ENCODE results near the gene FOXI1.
"Not testable (repeated sequence)": the region's sequence is repeated elsewhere in the genome, so short reads cannot be mapped to it uniquely, and the experiment has no call there.

The FOXI1 gene

GRCh38 chr5:170080786-170081445 is 24.8 kb upstream of the FOXI1 start:
- Mint-ChIP-seq H3K27me3 (ENCODE audit: low read depth) (peaks cover 26% of the 10 kb centered on the region), H3K9me3 (no peaks in the 10 kb centered on the region), H3K36me3 (ENCODE audit: low read depth) (no peaks in the 10 kb centered on the region), H3K4me1 (peaks cover 3% of the 10 kb centered on the region), H3K4me3 (no peak overlapping the region), H3K27ac (no peak overlapping the region)
- no peak for TF ChIP-seq CTCF (IDR thresholded peaks at IDR 0.05; ENCODE audit: unreplicated experiment in 3 of 3)

- no peak overlapping the region for H3K4me3 Mint-ChIP-seq
- no peak overlapping the region for H3K27ac Mint-ChIP-seq
- TF ChIP-seq CTCF (IDR thresholded peaks at IDR 0.05; ENCODE audit: unreplicated experiment in 3 of 3) = no peak
- peaks cover 31% of the 10 kb centered on the region for H3K27me3 Mint-ChIP-seq (ENCODE audit: low read depth)
- no peaks in the 10 kb centered on the region for H3K4me1 Mint-ChIP-seq
- no peaks in the 10 kb centered on the region for H3K36me3 Mint-ChIP-seq (ENCODE audit: low read depth)
- no peaks in the 10 kb centered on the region for H3K9me3 Mint-ChIP-seq
These were observed 24.1 kb upstream of the FOXI1 start for GRCh38 chr5:170081616-170082015.

- Mint-ChIP-seq H3K27me3 (ENCODE audit: low read depth) (peaks cover 28% of the 10 kb centered on the region), H3K9me3 (no peaks in the 10 kb centered on the region), H3K36me3 (ENCODE audit: low read depth) (no peaks in the 10 kb centered on the region), H3K27ac (no peak overlapping the region), H3K4me1 (no peaks in the 10 kb centered on the region), H3K4me3 (no peak overlapping the region)
- no peak for TF ChIP-seq CTCF (IDR thresholded peaks at IDR 0.05; ENCODE audit: unreplicated experiment in 3 of 3)
These were observed 23.0 kb upstream of the FOXI1 start for GRCh38 chr5:170082701-170083100.

- H3K27me3 Mint-ChIP-seq (ENCODE audit: low read depth) = peaks cover 30% of the 10 kb centered on the region
- no peaks in the 10 kb centered on the region for H3K4me1 Mint-ChIP-seq
- no peaks in the 10 kb centered on the region for H3K36me3 Mint-ChIP-seq (ENCODE audit: low read depth)
- H3K4me3 Mint-ChIP-seq = no peak overlapping the region
- no peak overlapping the region for H3K27ac Mint-ChIP-seq
- H3K9me3 Mint-ChIP-seq = no peaks in the 10 kb centered on the region
- no peak for TF ChIP-seq CTCF (IDR thresholded peaks at IDR 0.05; ENCODE audit: unreplicated experiment in 3 of 3)
These were observed 18.4 kb upstream of the FOXI1 start for GRCh38 chr5:170087168-170087817.

- Mint-ChIP-seq H3K9me3 (peaks cover 4% of the 10 kb centered on the region), H3K4me1 (peaks cover under 1% of the 10 kb centered on the region), H3K27me3 (ENCODE audit: low read depth) (peaks cover 18% of the 10 kb centered on the region), H3K27ac (no peak overlapping the region), H3K36me3 (ENCODE audit: low read depth) (no peaks in the 10 kb centered on the region), H3K4me3 (no peak overlapping the region)
- no peak for TF ChIP-seq CTCF (IDR thresholded peaks at IDR 0.05; ENCODE audit: unreplicated experiment in 3 of 3)
These were observed 13.1 kb upstream of the FOXI1 start for GRCh38 chr5:170092455-170093101.

- not testable (repeated sequence) for H3K4me1 Mint-ChIP-seq, H3K9me3 Mint-ChIP-seq
- H3K27me3 Mint-ChIP-seq (ENCODE audit: low read depth) = peaks cover 12% of the 10 kb centered on the region
These were observed 11.4 kb upstream of the FOXI1 start for GRCh38 chr5:170094329-170094728.

More at GRCh38 chr5:170094329-170094728, 11.4 kb upstream of the FOXI1 start:
- H3K36me3 Mint-ChIP-seq (ENCODE audit: low read depth); H3K27ac Mint-ChIP-seq; H3K4me3 Mint-ChIP-seq: not testable (repeated sequence)

Data from nephron (organoid).